ENCODE data around the gene IL11RA. TPM values are rescaled to one million over a fixed set of nuclear protein-coding genes. Genes with fewer than 3 reads are reported as not detected.

The IL11RA gene
- total and polyA plus RNA-seq, 2 of the 8 experiments (the other 6 are each of a cell fraction or from before 2014, with no cell fraction given): 5.5 to 9.1 TPM

GRCh38 chr9:34690983-34691935 lies 39.3 kb downstream of the IL11RA start, which contains the start of gene CCL19:
TSS of gene CCL19 (minus strand) at chr9:34691276. CDS start at chr9:34691139, 137 bp downstream.
- TF ChIP-seq TBP (IDR thresholded peaks at IDR 0.05; ENCODE audit: low read depth, low read length) (no peak), GABPA (IDR thresholded peaks at IDR 0.05; ENCODE audit: borderline replicate concordance, insufficient read depth, low read length) (no peak), CTBP2 (IDR thresholded peaks at IDR 0.05; ENCODE audit: borderline replicate concordance, insufficient read depth, insufficient read length, low read length) (no peak), CREB1 (IDR thresholded peaks at IDR 0.05) (no peak), KDM1A (IDR thresholded peaks at IDR 0.05; ENCODE audit: borderline replicate concordance, low read length) (no peak), BCL11A (IDR thresholded peaks at IDR 0.05; ENCODE audit: low read depth in 2 of 2, low read length in 2 of 2) (no peak), EZH2 (IDR thresholded peaks at IDR 0.05; ENCODE audit: low read depth, low read length, severe bottlenecking) (no peak), ASH2L (IDR thresholded peaks at IDR 0.05; ENCODE audit: low read length) (no peak)
- Histone ChIP-seq H2AK5ac (ENCODE audit: low read depth, low read length) (no peak within 1 kb of the TSS), H3K23me2 (ENCODE audit: low read depth, low read length) (no peaks in the 10 kb centered on the region; the same call in 1 of the 2 replicates), H4K5ac (ENCODE audit: insufficient read length, low read depth, low read length) (no peak within 1 kb of the TSS), H2BK12ac (ENCODE audit: low read depth, low read length) (no peak within 1 kb of the TSS), H2AFZ (ENCODE audit: low read length) (no peak within 1 kb of the TSS), H3K36me3 (ENCODE audit: control insufficient read depth in 2 of 4, insufficient read depth in 4 of 4, low read length in 3 of 4) (no peaks in the 10 kb centered on the region), H4K20me1 (replicated peaks in 1 of 2; ENCODE audit: control insufficient read depth in 1 of 2, insufficient read depth in 2 of 2, low read length in 2 of 2) (no peaks in the 10 kb centered on the region), H2BK15ac (ENCODE audit: low read length) (no peak within 1 kb of the TSS), H3K14ac (ENCODE audit: insufficient read length) (no peak within 1 kb of the TSS), H2BK20ac (ENCODE audit: low read length) (0 out of 2 replicates have a peak within 1 kb of the TSS, but pooled peaks have one; percentile 27), H3K4ac (replicated peaks; ENCODE audit: insufficient read length, low read depth, low read length) (no peak within 1 kb of the TSS), H3K27ac (ENCODE audit: low read depth, low read length) (no peak within 1 kb of the TSS), H3K18ac (ENCODE audit: extremely low read depth, low read length) (no peak within 1 kb of the TSS), H3K9me3 (ENCODE audit: insufficient read depth in 2 of 2, low read depth in 1 of 2, low read length in 1 of 2) (no peaks in the 10 kb centered on the region), H3K4me3 (ENCODE audit: extremely low read depth in 1 of 4, insufficient read depth in 2 of 4, low read depth in 3 of 4, low read length in 4 of 4) (no peak within 1 kb of the TSS), H2BK120ac (replicated peaks; ENCODE audit: low read depth, low read length) (no peak within 1 kb of the TSS), H3K79me2 (ENCODE audit: control insufficient read depth in 1 of 2, insufficient read depth in 2 of 2, low read length in 2 of 2) (no peaks in the 10 kb centered on the region), H3K79me1 (ENCODE audit: low read depth, low read length) (no peaks in the 10 kb centered on the region), H2BK5ac (ENCODE audit: low read depth, low read length) (no peak within 1 kb of the TSS), H3K4me2 (ENCODE audit: insufficient read depth in 1 of 2, low read depth in 2 of 2, low read length in 2 of 2) (no peak within 1 kb of the TSS), H3K56ac (replicated peaks; ENCODE audit: insufficient read length, low read depth, low read length) (no peak within 1 kb of the TSS), H3K9ac (replicated peaks in 1 of 4; ENCODE audit: extremely low read depth in 1 of 4, low read depth in 3 of 4, low read length in 3 of 4) (no peak within 1 kb of the TSS), H3K4me1 (replicated peaks in 1 of 4; ENCODE audit: control insufficient read depth in 3 of 4, insufficient read depth in 4 of 4, low read length in 3 of 4) (peaks cover 0 to 3% (median 1%) of the 10 kb centered on the region in 4 experiments; a peak in 2 of 7 replicates), H4K8ac (ENCODE audit: extremely low read depth, insufficient read depth, low read length) (no peak within 1 kb of the TSS), H3K27me3 (replicated peaks in 1 of 4; ENCODE audit: control insufficient read depth in 3 of 4, extremely low read depth in 1 of 4, insufficient read depth in 3 of 4, low read length in 3 of 4) (no peaks in the 10 kb centered on the region), H3K23ac (ENCODE audit: insufficient read length) (no peak within 1 kb of the TSS), H4K91ac (replicated peaks; ENCODE audit: insufficient read length, low read length) (no peak within 1 kb of the TSS)
- WGBS, 2 experiments (ENCODE audit: extremely low coverage in 1 of 2, insufficient coverage in 1 of 2, insufficient read length in 1 of 2, insufficient replicate concordance in 2 of 2, low coverage in 1 of 2, low lambda C conversion rate in 2 of 2, missing lambda C conversion rate in 1 of 2): 90% methylated on average over 5 of the region's 6 CpGs; no CpG with 5 or more reads in 1 of the 2 experiments
- CTCF ChIA-PET (ENCODE audit: partially characterized antibody): interaction anchor here (1.0 to 12.6 kb wide), 4 partner anchors 10 to 44 kb away, joined by 3 to 147 read pairs (median 10); partner anchors contain the start of gene GALT
- DNase-seq (ENCODE audit: low read depth in 1 of 2, low spot score in 2 of 2) (no peak), FAIRE-seq (no peak)
- POLR2A ChIA-PET (ENCODE audit: partially characterized antibody): interaction anchor here (1.5 kb wide), 1 partner anchor 9 kb away, joined by 3 read pairs; no protein-coding TSS in a partner anchor

Data from H1 (cell line).